Measurements from ENCODE around the gene FTSJ1.

GRCh38 chrX:48496660-48497059 is 20.7 kb downstream of the FTSJ1 start:
- TF ChIP-seq TAF1 (IDR thresholded peaks at IDR 0.05; ENCODE audit: low read depth, low read length) (no peak), POLR2AphosphoS5 (IDR thresholded peaks at IDR 0.05; ENCODE audit: low read depth, low read length) (no peak), POLR2A (IDR thresholded peaks at IDR 0.05; ENCODE audit: low read depth, low read length) (no peak), SPI1 (IDR thresholded peaks at IDR 0.05; ENCODE audit: low read depth, low read length) (no peak), POU2F2 (IDR thresholded peaks at IDR 0.05; ENCODE audit: low read depth, low read length) (no peak)

Data from GM12891 (cell line).